ENCODE results near the gene CSNK1E.

DNA sequence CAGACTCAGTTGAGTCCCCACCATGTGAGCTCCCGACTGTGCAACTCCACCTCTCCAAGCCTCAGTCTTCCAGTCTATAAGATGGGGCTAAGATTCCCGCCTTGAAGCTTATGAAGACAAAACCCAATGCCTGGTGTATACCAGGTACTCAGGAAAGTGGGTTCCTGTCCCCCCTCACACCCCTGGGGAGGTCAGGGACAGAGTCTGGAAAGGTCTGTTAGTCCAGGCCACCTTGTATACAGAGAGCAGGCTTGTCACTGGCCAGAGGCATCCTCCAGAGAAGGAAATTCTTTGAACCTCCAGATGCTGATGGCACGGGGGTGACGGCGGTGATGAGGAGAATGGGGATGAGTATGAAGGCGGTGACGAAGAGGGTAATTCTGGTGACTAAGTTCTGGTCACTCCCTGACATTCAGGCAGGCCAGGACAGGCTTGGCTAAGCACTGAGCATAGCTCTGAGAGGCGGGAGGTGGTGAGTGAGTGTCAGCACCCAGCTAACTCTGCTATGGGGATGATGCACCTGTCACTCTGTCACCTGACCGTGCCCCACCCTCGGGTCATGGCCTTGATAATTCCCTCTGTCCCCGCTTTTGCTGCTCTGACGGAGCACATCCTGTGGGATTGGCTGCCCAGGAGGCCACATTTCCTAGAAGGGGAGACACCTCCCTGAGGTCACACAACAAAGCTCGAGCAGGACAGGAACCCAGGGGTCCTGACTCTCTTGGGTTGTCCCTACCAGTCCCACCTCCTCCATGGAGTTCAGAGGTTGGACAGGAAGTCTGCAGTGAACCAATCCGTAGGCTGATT, 30.9 kb upstream of the CSNK1E start:
- no peak for TF ChIP-seq YY1 (IDR thresholded peaks at IDR 0.05; ENCODE audit: insufficient read depth, insufficient read length)
- TF ChIP-seq ZNF274 (IDR thresholded peaks at IDR 0.05; ENCODE audit: low read depth, low read length) = no peak
- TF ChIP-seq SUZ12 (IDR thresholded peaks at IDR 0.05; ENCODE audit: extremely low read depth, insufficient read depth, insufficient read length) = no peak

Data from NT2/D1 (cell line).